ENCODE measurements around the gene CCDC102B.

CCDC102B gene

GRCh38 chr18:69002233-69002632 lies 204.4 kb downstream of the CCDC102B start:
- TF ChIP-seq, protein P1, sequence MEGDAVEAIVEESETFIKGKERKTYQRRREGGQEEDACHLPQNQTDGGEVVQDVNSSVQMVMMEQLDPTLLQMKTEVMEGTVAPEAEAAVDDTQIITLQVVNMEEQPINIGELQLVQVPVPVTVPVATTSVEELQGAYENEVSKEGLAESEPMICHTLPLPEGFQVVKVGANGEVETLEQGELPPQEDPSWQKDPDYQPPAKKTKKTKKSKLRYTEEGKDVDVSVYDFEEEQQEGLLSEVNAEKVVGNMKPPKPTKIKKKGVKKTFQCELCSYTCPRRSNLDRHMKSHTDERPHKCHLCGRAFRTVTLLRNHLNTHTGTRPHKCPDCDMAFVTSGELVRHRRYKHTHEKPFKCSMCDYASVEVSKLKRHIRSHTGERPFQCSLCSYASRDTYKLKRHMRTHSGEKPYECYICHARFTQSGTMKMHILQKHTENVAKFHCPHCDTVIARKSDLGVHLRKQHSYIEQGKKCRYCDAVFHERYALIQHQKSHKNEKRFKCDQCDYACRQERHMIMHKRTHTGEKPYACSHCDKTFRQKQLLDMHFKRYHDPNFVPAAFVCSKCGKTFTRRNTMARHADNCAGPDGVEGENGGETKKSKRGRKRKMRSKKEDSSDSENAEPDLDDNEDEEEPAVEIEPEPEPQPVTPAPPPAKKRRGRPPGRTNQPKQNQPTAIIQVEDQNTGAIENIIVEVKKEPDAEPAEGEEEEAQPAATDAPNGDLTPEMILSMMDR (IDR thresholded peaks at IDR 0.05) = peak; percentile 48

- TF ChIP-seq, protein P1 (IDR thresholded peaks at IDR 0.05) = no peak
These were observed 210.7 kb downstream of the CCDC102B start for GRCh38 chr18:69008538-69008937.

GRCh38 chr18:69021211-69021805 lies 223.4 kb downstream of the CCDC102B start:
- TF ChIP-seq, protein P1 (IDR thresholded peaks at IDR 0.05) = no peak

DNA sequence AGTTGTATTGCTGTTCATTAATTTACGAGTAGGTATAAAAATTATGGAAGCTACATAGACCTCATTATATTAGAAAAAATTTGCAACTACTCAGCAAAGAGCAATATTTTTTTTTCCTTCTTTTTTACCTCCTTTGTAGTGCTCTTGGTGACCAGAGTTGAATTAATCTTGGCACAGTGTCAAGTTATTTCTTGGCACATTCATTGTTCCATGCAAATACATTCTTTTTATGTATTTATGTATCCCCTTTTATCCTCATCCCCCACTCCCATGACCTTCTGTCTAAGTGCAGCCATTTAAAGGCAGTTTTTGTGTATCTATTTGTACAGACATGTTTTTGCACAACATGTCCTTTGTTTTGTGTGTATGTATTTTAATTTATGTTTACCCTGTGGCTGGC lies 224.5 kb downstream of the CCDC102B start:
- TF ChIP-seq, protein P1 (IDR thresholded peaks at IDR 0.05) = no peak

DNA sequence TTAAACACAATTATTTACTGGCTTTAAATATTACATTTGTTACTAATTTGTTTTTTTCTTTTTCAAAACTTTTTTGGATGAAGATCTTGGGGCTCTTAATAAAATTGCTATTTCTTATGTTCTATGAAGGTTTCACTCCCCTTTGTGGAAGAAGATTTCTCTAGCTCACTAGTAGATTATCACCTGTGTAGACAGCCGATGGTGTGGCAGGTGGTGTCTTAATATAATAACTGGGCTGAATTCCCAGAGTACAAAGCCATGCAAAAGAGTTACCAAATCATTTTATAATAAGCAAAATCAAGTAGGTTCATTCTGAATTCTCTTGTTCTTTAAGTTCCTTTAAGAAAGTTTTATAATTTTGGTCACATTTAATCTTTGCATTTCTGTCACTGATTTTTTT lies 233.7 kb downstream of the CCDC102B start:
- TF ChIP-seq, protein P1 (IDR thresholded peaks at IDR 0.05) = no peak

DNA sequence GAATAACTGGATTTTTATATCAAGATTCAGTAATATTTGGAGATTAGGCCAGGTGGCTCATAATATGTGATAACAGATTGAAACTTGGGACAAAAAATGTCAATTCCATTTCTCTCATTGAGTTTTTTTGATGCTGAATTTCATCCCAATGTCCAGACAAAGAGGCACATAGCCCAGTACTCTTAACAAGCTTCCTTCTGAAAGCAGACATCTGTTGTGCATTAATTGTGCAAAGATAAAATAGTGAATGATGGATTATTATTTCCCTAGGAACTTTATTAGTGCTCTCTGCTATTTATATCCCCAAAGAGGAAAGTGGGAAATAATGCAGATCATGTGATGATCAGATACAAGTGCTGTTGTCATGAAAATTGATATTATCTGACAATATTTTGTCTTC lies 234.1 kb downstream of the CCDC102B start:
- TF ChIP-seq, protein P1 (IDR thresholded peaks at IDR 0.05) = no peak

DNA sequence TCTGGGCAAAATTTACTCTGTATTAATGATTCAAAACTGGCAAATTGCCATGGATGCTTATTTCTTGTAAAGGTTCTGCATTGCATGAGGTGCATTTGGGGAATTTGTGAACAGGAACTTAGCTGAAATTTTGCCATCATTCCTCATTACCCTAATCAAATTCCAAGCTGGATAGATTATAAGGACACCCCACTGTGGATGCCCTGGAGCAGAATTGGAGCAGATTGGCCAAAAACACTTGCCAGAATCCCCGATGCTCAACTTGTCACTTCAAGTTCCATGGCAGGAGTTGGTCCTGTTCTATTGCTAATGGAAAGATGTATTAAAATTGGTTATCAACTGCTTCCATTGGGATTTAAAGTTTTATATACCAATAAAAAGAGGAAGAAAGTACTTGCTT lies 237.9 kb downstream of the CCDC102B start:
- TF ChIP-seq, protein P1 (IDR thresholded peaks at IDR 0.05) = no peak

DNA sequence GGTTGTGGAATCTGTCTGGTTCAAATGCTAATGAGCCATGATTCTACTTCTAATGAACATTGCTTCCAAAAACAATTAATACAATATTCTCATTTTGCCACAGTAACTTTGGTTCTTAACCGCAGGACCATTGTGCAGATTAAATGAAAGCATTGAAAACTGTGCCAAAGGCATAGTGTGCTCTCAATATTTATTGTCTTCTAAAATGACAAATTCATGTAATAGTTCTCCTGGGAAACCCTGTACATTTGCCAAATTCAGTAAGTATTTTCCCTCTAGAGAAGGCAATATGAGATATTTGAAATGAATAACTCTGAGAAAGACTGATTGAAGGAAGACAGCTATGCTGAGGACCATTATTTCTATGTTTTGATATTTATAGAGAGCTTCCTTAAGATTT lies 246.3 kb downstream of the CCDC102B start:
- TF ChIP-seq, protein P1 (IDR thresholded peaks at IDR 0.05) = no peak

Measured in LNCAP (cell line).